AG04450 (cell line): ENCODE data around the gene RAG1. TPM values are rescaled to one million over a fixed set of nuclear protein-coding genes. Genes with fewer than 3 reads are reported as not detected.

Source experiments
- CTCF ChIA-PET: fragments of 300-600, 350-600 bp; formaldehyde crosslinking; extraction: SDS; loops from one replicate; lab custom pipeline; 2022; ENCODE audit warnings: antibody characterized with exemption, inconsistent platforms; lab: Charles Lee
- POLR2A ChIA-PET: fragments of 350-600 bp; formaldehyde crosslinking; extraction: SDS; loops from one replicate; lab custom pipeline; 2021; ENCODE audit warnings: antibody characterized with exemption, inconsistent platforms; lab: Yijun Ruan, JAX
- DNase-seq: peaks from one replicate; pipeline ENCODE4 v3.0.0-alpha.2; 2011; ENCODE audit warnings: low read depth, low spot score
- H3K27ac ChIP-seq: one replicate; pipeline ENCODE4 v1.5.1; 2012; ENCODE audit warnings: low read depth, low read length, control low read depth
- H3K27me3 ChIP-seq: one replicate; pipeline ENCODE4 v1.6.0; 2012; ENCODE audit warnings: low read length; ENCODE audit not compliant: control insufficient read depth, insufficient read depth
- H3K4me3 ChIP-seq: 2 replicates; pipeline ENCODE4 v1.5.1; 2011; ENCODE audit warnings: mild to moderate bottlenecking, low read depth, low read length, control low read depth
- H3K9me3 ChIP-seq: 2 replicates; pipeline ENCODE4 v1.5.1; 2012; ENCODE audit warnings: low read length; ENCODE audit not compliant: control insufficient read depth, insufficient read depth
- polyA plus RNA-seq: library from polyadenylated mRNA; depleted of rRNA; stranded (reverse); fragments of >200 nt; gene quantifications from 2 replicates; pipeline ENCODE4 v1.2.3, GENCODE V29; 2011
- TF ChIP-seq, protein P1 (sequence below): IDR thresholded peaks from 2 replicates; pipeline ENCODE4 v1.5.1; 2011; ENCODE audit warnings: low read depth, low read length, control low read depth, inconsistent platforms

The RAG1 gene
- polyA plus RNA-seq, 1 experiment, result 0.52 TPM

DNA sequence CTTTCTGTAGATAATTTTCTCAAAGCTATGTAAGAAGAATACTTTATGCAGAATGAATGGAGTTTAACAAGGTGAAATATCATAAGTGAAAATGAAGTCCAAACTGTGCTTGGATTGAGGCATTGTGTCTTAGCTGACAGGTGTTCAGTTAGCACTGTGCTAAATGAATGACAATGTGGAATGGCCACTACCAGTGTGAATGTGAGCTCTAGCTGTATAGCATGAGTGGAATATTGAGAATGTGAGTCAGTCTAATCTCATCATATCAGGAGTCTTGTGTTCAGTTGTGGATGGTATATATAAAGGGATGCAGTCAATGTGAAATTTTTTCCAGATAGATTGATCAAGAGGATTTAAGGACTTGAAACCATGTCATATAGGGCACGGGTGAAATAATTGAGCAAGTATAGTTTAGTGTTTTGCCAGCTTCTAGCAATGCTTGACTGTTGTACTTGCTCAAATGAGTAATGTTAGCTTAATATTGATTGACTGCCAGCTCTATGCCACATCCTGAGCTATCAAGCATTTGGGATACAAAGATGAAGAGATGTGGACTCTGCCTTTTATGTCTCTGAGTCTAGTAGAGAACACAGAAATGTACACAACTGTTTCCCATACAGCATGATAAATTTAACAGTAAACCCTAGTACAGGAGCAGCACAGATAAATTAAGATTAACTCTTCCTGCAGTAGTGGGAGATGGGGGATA is 40.8 kb downstream of the RAG1 start:
- H3K9me3 ChIP-seq, result no peaks in the 10 kb centered on the region
- ChIA-PET CTCF (interaction anchor here (0.9 to 2.0 kb wide), 3 partner anchors 13 to 138 kb away, joined by 3 to 10 read pairs (median 5); no protein-coding TSS in a partner anchor), POLR2A (no interaction called here)
- no peaks in the 10 kb centered on the region for H3K27me3 ChIP-seq
- no peak overlapping the region for H3K4me3 ChIP-seq
- no peak for DNase-seq
- TF ChIP-seq, protein P1, sequence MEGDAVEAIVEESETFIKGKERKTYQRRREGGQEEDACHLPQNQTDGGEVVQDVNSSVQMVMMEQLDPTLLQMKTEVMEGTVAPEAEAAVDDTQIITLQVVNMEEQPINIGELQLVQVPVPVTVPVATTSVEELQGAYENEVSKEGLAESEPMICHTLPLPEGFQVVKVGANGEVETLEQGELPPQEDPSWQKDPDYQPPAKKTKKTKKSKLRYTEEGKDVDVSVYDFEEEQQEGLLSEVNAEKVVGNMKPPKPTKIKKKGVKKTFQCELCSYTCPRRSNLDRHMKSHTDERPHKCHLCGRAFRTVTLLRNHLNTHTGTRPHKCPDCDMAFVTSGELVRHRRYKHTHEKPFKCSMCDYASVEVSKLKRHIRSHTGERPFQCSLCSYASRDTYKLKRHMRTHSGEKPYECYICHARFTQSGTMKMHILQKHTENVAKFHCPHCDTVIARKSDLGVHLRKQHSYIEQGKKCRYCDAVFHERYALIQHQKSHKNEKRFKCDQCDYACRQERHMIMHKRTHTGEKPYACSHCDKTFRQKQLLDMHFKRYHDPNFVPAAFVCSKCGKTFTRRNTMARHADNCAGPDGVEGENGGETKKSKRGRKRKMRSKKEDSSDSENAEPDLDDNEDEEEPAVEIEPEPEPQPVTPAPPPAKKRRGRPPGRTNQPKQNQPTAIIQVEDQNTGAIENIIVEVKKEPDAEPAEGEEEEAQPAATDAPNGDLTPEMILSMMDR, result no peak
- no peak overlapping the region for H3K27ac ChIP-seq

DNA sequence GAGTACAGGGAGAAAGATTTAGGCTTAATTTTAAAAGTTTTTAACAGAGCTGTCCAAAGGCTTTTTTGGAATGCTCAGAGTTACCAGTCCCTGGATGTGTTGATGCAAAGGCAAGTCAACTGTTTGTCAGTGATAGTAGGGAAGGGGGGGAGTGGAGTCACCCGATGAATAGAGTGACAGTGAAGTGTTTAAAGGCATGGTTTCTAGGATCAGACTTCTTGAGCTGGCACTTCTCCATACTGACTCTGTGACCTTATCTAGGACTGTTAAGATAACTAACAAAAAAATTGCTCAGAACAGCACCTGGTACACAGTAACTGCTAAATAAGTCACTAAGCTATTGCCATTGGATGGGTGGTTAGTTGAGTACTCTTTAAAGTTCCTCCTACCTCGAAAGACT is 41.6 kb downstream of the RAG1 start:
- POLR2A ChIA-PET, result no interaction called here
- TF ChIP-seq, protein P1, result no peak
- no peak for DNase-seq
- Histone ChIP-seq H3K27ac (no peak overlapping the region), H3K4me3 (no peak overlapping the region), H3K27me3 (no peaks in the 10 kb centered on the region), H3K9me3 (no peaks in the 10 kb centered on the region)
- CTCF ChIA-PET, result interaction anchor here (0.9 to 2.0 kb wide), 3 partner anchors 12 to 137 kb away, joined by 3 to 10 read pairs (median 5); no protein-coding TSS in a partner anchor

DNA sequence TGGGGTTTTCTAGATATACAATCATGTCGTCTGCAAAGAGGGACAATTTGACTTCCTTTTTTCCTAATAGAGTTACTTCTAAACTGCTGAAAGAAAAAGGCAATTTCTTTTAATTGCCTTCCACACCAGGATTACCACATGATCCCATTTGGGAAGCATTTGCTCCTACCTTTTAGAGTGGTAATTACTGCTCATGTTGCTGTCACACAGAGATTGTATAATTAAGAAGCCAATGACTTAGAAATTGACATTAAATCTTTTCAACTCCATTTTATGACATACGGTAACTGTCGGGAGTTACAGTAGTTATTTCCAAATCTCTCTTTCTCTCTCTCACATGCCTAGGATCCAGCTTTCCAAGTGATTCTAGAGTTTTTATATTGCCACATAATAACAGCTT is 48.0 kb downstream of the RAG1 start:
- Histone ChIP-seq H3K27me3 (no peaks in the 10 kb centered on the region), H3K4me3 (no peak overlapping the region), H3K9me3 (no peaks in the 10 kb centered on the region), H3K27ac (no peak overlapping the region)
- TF ChIP-seq, protein P1, result no peak
- ChIA-PET CTCF (no interaction called here), POLR2A (no interaction called here)
- no peak for DNase-seq

DNA sequence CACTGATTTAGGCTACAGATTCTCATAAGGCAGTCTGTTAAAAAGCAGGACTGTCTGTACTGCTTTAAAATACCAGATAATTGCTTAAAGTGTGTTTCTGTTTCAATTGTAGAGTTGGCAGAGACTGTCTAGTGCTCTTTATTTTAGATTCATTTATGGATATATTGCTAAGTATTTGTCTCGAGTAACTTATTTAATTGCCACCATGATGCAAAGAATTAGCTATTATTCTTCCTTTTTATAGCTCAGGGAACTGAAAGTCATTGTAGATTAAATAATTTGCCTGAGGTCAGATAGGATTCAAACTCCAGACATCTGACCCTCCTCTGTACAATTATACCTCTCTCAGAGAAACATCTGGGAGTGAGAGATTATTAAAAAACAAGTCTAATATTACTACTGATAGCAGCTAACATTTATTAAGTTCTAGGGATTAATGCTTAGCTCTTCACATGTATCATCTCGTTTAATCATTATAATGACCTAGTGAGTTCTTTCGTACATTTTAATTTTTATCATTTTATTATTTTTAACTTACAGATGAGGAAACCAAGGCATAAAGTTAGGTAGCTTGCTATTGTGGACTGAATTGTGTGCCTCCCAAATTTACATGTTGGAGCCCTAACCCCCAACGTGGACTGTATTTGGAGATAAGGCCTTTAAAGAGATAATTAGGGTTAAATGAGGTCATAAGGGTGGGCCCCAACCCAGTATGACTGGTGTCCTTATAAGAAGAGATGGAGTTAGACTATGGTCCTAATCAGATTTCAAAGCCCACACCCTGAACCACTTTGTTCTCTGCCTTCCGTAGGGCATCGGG is 49.9 kb downstream of the RAG1 start:
- TF ChIP-seq, protein P1, result no peak

More for the DNA sequence above, 49.9 kb downstream of the RAG1 start:
- POLR2A ChIA-PET, result no interaction called here
- CTCF ChIA-PET, result interaction anchor here (1.0 to 1.1 kb wide), 2 partner anchors 53 to 129 kb away, joined by 3 to 5 read pairs; no protein-coding TSS in a partner anchor
- DNase-seq, result no peak
- no peaks in the 10 kb centered on the region for H3K9me3 ChIP-seq
- no peak overlapping the region for H3K4me3 ChIP-seq
- H3K27me3 ChIP-seq, result no peaks in the 10 kb centered on the region
- H3K27ac ChIP-seq, result no peak overlapping the region
